Spinal cord (tissue), 10 donors: ENCODE results near the gene SOSTDC1. TPM values are rescaled to one million over a fixed set of nuclear protein-coding genes. Genes with fewer than 3 reads are reported as not detected.
A peak's percentile ranks its signal among the peaks of the same experiment; 100 is the strongest.

Source experiments
- DNase-seq, 6 donors: peaks; one replicate each; pipeline versions ENCODE4 v3.0.0 to v3.0.0-alpha.2; 2013 to 2015; ENCODE audit warnings: low spot score in 6 of 6, low read depth in 4 of 6
- H3K27ac ChIP-seq: one replicate; pipeline ENCODE4 v1.5.1; 2013; ENCODE audit warnings: low read depth, low read length, control low read depth
- H3K27me3 ChIP-seq: one replicate; pipeline ENCODE4 v1.6.1; 2013; ENCODE audit warnings: low read length; ENCODE audit not compliant: control insufficient read depth, insufficient read depth
- H3K36me3 ChIP-seq: one replicate; pipeline ENCODE4 v1.6.1; 2013; ENCODE audit warnings: low read length; ENCODE audit not compliant: control insufficient read depth, insufficient read depth
- H3K4me1 ChIP-seq: one replicate; pipeline ENCODE4 v1.6.1; 2013; ENCODE audit warnings: low read length; ENCODE audit not compliant: control insufficient read depth, insufficient read depth
- H3K4me3 ChIP-seq: one replicate; pipeline ENCODE4 v1.5.1; 2013; ENCODE audit warnings: low read depth, low read length, control low read depth
- H3K9me3 ChIP-seq: one replicate; pipeline ENCODE4 v1.6.1; 2013; ENCODE audit warnings: low read length; ENCODE audit not compliant: control insufficient read depth, insufficient read depth
- WGBS: methylation state at CpG from one replicate; pipeline ENCODE4 v1.1.5; 2013; ENCODE audit warnings: missing lambda C conversion rate; ENCODE audit not compliant: insufficient coverage; 5-methylcytosine and 5-hydroxymethylcytosine counted together
- polyA plus RNA-seq, 2 donors: library from polyadenylated mRNA; unstranded; fragments of 120-200 nt; gene quantifications; one replicate each; pipeline ENCODE4 v1.2.1, GENCODE V29; 2013; ENCODE audit not compliant: insufficient read length in 2 of 2
- total RNA-seq, 2 donors: library from RNA; depleted of rRNA in 1 of 2; stranded (reverse); fragments of 120-200 nt in 1 of 2; fragments of >200 nt in 1 of 2; gene quantifications; one replicate each; pipeline versions ENCODE4 v1.2.3 to v1.2.4, GENCODE V29; 2013 to 2014
- donor health status: healthy.

SOSTDC1 gene
- total and polyA plus RNA-seq, 4 donors: 7.7 to 48.7 (median 17.1) TPM

GRCh38 chr7:16498122-16498521 lies 32.6 kb upstream of the SOSTDC1 start:
- DNase-seq: no peak
- no peaks in the 10 kb centered on the region for H3K9me3 ChIP-seq
- H3K36me3 ChIP-seq: no peaks in the 10 kb centered on the region
- H3K27ac ChIP-seq: no peak overlapping the region
- WGBS: 79% methylated on average over 2 of the region's 2 CpGs
- peaks cover 2% of the 10 kb centered on the region for H3K4me1 ChIP-seq
- H3K4me3 ChIP-seq: no peak overlapping the region
- H3K27me3 ChIP-seq: no peaks in the 10 kb centered on the region

GRCh38 chr7:16494955-16495719 lies 29.6 kb upstream of the SOSTDC1 start:
- Histone ChIP-seq H3K27ac (peak overlapping the region; percentile 40), H3K4me1 (peaks cover 5% of the 10 kb centered on the region), H3K9me3 (no peaks in the 10 kb centered on the region), H3K27me3 (no peaks in the 10 kb centered on the region), H3K36me3 (no peaks in the 10 kb centered on the region), H3K4me3 (no peak overlapping the region)
- DNase-seq: no peak
- WGBS: 43% methylated on average over 1 of the region's 4 CpGs

- H3K4me3 ChIP-seq: no peak overlapping the region
- WGBS: no CpG with 5 or more reads among the region's 2 CpGs
- H3K27me3 ChIP-seq: no peaks in the 10 kb centered on the region
- no peak overlapping the region for H3K27ac ChIP-seq
- H3K9me3 ChIP-seq: no peaks in the 10 kb centered on the region
- no peaks in the 10 kb centered on the region for H3K36me3 ChIP-seq
- DNase-seq: no peak
- H3K4me1 ChIP-seq: peaks cover 5% of the 10 kb centered on the region
These were observed 29.0 kb upstream of the SOSTDC1 start for GRCh38 chr7:16494551-16494950.

- peaks cover 5% of the 10 kb centered on the region for H3K4me1 ChIP-seq
- no peaks in the 10 kb centered on the region for H3K27me3 ChIP-seq
- H3K9me3 ChIP-seq: no peaks in the 10 kb centered on the region
- no CpG with 5 or more reads among the region's 2 CpGs for WGBS
- no peak for DNase-seq
- H3K27ac ChIP-seq: peak overlapping the region; percentile 60
- H3K36me3 ChIP-seq: no peaks in the 10 kb centered on the region
- H3K4me3 ChIP-seq: no peak overlapping the region
These were observed 27.7 kb upstream of the SOSTDC1 start for GRCh38 chr7:16493266-16493665.

- H3K4me1 ChIP-seq: peaks cover 5% of the 10 kb centered on the region
- H3K27ac ChIP-seq: peak overlapping the region; percentile 60
- no peaks in the 10 kb centered on the region for H3K27me3 ChIP-seq
- no peaks in the 10 kb centered on the region for H3K9me3 ChIP-seq
- peak in 1 of 6 donors; percentile 23 for DNase-seq
- H3K36me3 ChIP-seq: no peaks in the 10 kb centered on the region
- WGBS: no CpG with 5 or more reads among the region's 3 CpGs
- H3K4me3 ChIP-seq: no peak overlapping the region
These were observed 27.1 kb upstream of the SOSTDC1 start for GRCh38 chr7:16492513-16493062.

- no peaks in the 10 kb centered on the region for H3K9me3 ChIP-seq
- peak overlapping the region; percentile 69 for H3K27ac ChIP-seq
- H3K27me3 ChIP-seq: no peaks in the 10 kb centered on the region
- no peaks in the 10 kb centered on the region for H3K36me3 ChIP-seq
- no CpG with 5 or more reads among the region's 2 CpGs for WGBS
- H3K4me3 ChIP-seq: no peak overlapping the region
- H3K4me1 ChIP-seq: peaks cover 5% of the 10 kb centered on the region
- DNase-seq: peak in 1 of 6 donors; percentile 19
These were observed 25.6 kb upstream of the SOSTDC1 start for GRCh38 chr7:16491148-16491547.

GRCh38 chr7:16484453-16485158 lies 19.1 kb upstream of the SOSTDC1 start:
- Histone ChIP-seq H3K4me1 (no peaks in the 10 kb centered on the region), H3K36me3 (no peaks in the 10 kb centered on the region), H3K27me3 (no peaks in the 10 kb centered on the region), H3K27ac (no peak overlapping the region), H3K9me3 (no peaks in the 10 kb centered on the region), H3K4me3 (no peak overlapping the region)
- 68% methylated on average over 2 of the region's 4 CpGs for WGBS
- DNase-seq: no peak

GRCh38 chr7:16479591-16479990 lies 14.1 kb upstream of the SOSTDC1 start:
- Histone ChIP-seq H3K4me1 (no peaks in the 10 kb centered on the region), H3K9me3 (no peaks in the 10 kb centered on the region), H3K36me3 (no peaks in the 10 kb centered on the region), H3K4me3 (no peak overlapping the region), H3K27me3 (no peaks in the 10 kb centered on the region), H3K27ac (no peak overlapping the region)
- 64% methylated on average over 6 of the region's 7 CpGs for WGBS
- DNase-seq: peak in 1 of 6 donors; percentile 46

- H3K27ac ChIP-seq: no peak overlapping the region
- 63% methylated on average over 3 of the region's 4 CpGs for WGBS
These were observed 13.6 kb upstream of the SOSTDC1 start for GRCh38 chr7:16479161-16479560.

More at GRCh38 chr7:16479161-16479560, 13.6 kb upstream of the SOSTDC1 start:
- H3K9me3 ChIP-seq: no peaks in the 10 kb centered on the region
- no peak overlapping the region for H3K4me3 ChIP-seq
- H3K4me1 ChIP-seq: no peaks in the 10 kb centered on the region
- DNase-seq: no peak
- no peaks in the 10 kb centered on the region for H3K27me3 ChIP-seq
- H3K36me3 ChIP-seq: no peaks in the 10 kb centered on the region
